NCI-H2081 (cell line): ENCODE data around the gene FSHR.
A peak's percentile ranks its signal among the peaks of the same experiment; 100 is the strongest.

Source experiments
- DNase-seq, 2 experiments: peaks; one replicate each; lab custom pipeline; 2025; lab: John Stamatoyannopoulos, UW

FSHR gene

GRCh38 chr2:49154140-49154539 lies at the start of gene FSHR:
Gene FSHR (minus strand): TSS chr2:49154515. CDS start chr2:49154417, 98 bp downstream.
- no peak for DNase-seq

GRCh38 chr2:49199266-49199665 lies 45.0 kb upstream of the FSHR start:
- no peak for DNase-seq

DNA sequence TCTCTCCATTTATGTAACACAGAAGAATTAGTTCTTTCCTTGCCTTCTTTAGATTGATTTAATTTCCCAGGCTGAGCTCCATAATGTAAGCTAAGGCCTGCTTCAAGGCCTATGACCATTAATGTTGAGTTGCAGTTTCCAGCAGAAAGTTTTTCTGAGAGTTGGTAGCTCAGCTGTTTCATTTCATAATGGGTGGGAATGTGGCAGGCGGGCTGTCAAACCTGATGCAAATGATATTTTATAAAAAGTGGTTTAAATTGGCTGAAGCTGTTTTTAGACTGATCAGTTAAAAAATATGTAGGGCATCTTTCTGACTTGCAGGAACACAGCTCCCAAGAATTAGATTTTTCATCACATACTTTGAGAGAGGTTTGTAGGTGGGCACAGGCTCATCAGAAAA lies 40.4 kb upstream of the FSHR start:
- no peak for DNase-seq

- no peak for DNase-seq
Observed at GRCh38 chr2:49192036-49192435, 37.7 kb upstream of the FSHR start.

- DNase-seq = no peak
Observed at GRCh38 chr2:49189512-49190225, 35.4 kb upstream of the FSHR start.

DNA sequence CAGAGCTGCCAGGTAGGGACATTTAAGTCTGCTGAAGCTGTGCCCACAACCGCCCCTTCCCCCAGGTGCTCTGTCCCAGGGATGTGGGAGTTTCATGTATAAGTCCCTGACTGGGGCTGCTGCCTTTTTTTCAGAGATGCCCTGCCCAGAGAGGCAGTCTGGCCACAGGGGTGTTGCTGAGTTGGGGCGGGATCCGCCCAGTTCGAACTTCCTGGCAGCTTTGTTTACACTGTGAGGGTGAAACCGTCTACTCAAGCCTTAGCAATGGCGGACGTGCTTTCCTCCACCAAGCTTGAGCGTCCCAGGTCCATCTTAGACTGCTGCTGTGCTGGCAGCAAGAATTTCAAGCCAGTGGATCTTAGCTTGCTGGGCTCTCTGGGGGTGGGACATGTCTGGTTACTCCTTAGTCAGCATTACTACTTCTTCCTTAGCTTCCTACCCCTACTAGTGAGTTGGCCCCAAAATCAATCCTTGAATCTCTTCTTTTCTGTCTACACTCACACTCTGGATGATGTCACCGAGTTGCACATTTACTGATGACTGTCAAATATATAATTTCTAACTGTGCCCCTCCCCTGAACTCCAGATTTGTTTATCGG lies 31.8 kb upstream of the FSHR start:
- DNase-seq = no peak

DNA sequence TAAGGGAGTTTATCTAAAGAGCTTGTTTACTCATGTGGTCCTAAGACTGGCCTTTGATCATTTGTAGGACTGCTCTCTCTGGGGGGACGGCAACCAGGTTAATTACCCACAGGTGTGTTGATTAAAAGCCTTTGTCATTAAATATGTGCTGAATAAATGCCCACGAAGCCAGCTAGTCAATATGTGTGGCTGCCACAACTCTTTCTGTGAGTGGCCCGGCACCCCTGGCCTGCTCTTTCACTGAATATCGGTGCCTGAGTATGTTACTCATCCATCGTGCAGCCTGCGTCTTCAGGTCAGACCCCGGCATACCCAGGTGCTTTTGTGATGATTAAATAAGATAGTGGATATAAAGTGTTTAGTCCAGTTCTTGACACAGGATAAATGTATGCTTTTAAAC lies 24.3 kb upstream of the FSHR start:
- no peak for DNase-seq

DNA sequence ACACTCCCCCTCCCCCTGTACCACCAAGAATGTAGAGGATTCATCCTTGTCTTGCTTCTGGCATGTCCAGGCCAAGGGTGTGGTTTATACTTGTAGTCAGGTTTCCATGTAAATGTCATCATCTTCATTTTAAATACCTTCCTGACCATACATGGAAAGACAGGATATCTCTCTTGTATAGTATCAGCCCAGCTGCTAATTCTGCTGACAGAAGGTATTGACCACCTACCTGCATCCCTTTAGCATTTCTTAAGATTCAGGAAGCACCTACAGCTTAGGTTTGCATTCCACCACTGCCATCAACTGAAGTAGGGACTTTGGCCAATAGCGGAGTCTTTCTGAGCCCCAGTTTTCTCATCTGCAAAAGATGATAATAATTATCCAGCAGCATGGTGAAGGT lies 22.9 kb upstream of the FSHR start:
- no peak for DNase-seq

DNA sequence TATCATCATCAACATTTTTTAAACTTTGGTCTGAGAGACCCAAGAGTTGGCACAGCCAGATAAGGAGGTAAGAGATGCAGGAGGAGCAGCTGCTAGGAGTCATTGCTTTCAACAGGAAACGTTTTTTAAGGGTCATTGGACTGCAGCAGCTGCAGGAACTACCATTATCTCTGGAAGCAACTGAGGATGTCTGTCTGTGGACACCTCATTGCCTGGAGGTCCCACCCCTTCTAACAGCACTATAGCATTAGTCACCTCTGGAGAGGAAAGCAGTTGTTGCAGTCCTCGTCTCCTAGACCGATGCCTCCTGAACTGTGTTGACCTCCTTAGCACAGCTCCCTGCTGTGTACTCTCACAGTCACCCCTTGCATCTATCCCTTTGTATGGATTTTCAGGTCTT lies 21.5 kb upstream of the FSHR start:
- no peak for DNase-seq

GRCh38 chr2:49174750-49175149 lies 20.4 kb upstream of the FSHR start:
- no peak for DNase-seq

DNA sequence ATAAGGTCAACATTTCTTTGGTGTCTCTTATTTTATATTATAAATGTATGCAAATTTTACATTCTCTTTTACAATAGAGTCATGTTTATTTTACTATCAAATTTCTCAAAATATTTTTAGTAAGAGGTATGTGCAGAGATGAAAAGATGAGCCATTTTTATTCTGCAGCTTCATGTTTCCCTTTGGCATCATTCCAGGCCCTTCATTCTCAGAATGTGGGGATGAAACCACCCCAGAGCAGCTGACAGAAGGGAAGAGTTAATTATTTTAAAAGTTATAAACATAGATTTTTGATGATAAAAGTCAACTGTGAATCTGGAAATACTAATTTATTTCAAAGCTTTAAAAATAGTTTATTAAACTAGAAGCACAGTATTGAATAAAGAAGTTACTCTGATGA lies 12.8 kb upstream of the FSHR start:
- no peak for DNase-seq

DNA sequence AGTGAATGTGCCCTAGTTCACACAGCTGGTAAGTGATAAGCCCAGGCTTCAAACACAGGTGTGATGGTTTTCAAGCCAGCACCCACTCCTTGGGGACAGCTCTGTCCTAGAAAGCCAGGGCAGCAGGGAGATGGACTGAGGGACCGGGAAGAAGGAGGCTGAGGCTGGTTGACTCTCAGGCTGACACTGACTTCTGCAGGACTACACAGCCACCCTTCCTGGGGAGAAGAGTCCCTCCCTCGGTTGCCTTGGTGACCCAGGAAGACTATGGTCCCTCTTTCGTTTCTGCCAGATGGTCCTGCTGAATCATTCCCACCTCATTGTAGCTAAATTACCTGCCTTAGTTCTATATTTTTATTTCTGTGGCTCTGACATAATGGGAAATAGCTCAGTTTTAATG lies 11.3 kb upstream of the FSHR start:
- DNase-seq = no peak

GRCh38 chr2:49164729-49165128 lies 10.4 kb upstream of the FSHR start:
- no peak for DNase-seq

GRCh38 chr2:49162151-49162550 lies 7.8 kb upstream of the FSHR start:
- DNase-seq = no peak

DNA sequence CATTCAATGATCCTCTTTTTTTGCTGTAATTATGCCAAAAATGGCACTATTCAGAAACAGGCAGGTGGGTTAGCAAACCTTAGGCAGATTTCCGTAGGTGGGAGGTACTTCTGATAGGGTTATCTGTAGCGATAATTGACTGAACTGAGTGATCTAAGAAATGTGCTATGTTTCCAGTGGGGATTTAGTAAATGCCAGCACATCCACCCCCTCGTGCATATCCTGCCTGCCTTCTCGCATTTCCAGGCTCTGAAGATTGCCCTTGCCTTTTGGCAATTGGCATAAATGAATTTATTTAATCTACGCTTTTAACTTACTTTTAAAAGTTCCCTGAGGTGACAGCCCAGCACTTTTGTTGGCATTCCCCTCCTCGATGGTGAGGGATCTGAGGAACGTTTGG lies 576 bp upstream of the FSHR start:
- DNase-seq = no peak

GRCh38 chr2:49153252-49153651 lies 1.1 kb downstream of the FSHR start:
- no peak for DNase-seq

GRCh38 chr2:49152824-49153223 lies 1.5 kb downstream of the FSHR start:
- DNase-seq = no peak

DNA sequence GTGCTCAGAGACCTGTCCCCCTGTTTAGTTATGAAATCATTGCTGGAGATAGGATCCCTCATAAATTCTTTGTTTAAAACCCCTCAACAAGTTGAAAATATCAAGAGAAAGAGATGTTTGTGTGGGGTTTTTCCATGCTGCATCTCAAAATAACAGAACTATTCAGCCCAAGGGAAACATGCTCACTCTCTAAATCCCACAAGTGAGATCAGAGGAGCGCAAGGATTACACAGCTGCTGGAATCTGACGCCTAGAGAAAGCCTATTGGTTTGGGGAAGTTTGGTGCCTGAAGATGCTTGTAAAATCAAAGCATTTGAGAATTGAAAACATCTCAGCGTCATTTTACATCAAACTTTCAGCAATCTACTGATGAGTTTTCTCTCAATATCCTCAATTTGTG lies 7.9 kb downstream of the FSHR start:
- no peak for DNase-seq

DNA sequence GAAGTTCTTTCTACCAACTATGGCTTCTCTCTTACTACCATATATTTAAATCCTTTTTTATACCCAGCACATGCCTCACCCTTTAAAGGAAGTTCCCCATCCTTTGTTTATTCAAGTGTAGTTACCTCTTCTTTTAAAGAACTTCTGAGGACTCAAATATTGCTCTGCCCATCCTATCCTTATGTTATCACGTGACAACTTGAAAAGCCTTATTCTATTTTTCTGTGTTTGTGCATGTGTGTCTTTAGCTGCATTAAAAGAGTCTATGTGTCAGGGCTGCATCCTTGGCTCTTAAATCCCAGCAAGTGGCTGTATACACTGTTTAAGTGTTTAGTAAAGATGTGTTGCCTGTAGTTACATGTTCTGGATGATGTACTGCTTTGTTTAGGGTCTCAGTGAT lies 22.5 kb downstream of the FSHR start:
- no peak for DNase-seq

- no peak for DNase-seq
Observed at GRCh38 chr2:49129034-49129433, 25.3 kb downstream of the FSHR start.

DNA sequence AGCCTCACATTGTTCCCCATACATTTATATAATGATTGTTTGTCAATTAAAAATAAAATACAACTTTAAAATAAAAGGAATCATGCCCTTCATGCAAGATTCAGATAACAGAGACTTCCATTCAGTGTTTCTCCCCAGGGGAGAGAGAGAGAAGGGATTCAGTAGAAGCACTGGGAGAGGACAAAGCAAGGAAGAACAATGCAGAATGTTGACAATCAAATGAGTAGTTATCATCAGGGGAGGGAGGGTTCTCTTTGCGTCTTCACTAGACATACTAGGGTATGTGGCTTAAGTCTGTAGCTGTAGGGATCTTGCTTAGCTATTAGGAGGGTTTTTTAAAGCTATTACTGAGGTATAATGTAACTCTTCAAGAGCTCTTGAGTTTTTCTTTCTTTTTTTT lies 30.7 kb downstream of the FSHR start:
- no peak for DNase-seq

- no peak for DNase-seq
Observed at GRCh38 chr2:49122107-49122506, 32.2 kb downstream of the FSHR start.

- DNase-seq = no peak
Observed at GRCh38 chr2:49113046-49113445, 41.3 kb downstream of the FSHR start.

- peak; percentile 72 to 80 for DNase-seq
Observed at GRCh38 chr2:49111456-49111855, 42.9 kb downstream of the FSHR start.
